H9 (cell line): ENCODE results near the gene COMP. TPM values are rescaled to one million over a fixed set of nuclear protein-coding genes. Genes with fewer than 3 reads are reported as not detected.
A peak's percentile ranks its signal among the peaks of the same experiment; 100 is the strongest.

Experiments
- DNase-seq: peaks from one replicate; pipeline ENCODE4 v3.0.0-alpha.2; 2017
- H2AFZ ChIP-seq: one replicate; pipeline ENCODE4 v1.6.1; 2013; ENCODE audit warnings: mild to moderate bottlenecking, low read length, control low read depth, moderate library complexity
- H2AK5ac ChIP-seq: 2 replicates; pipeline ENCODE4 v1.6.1; 2013; ENCODE audit warnings: low read length, control low read depth, mixed read lengths; ENCODE audit not compliant: insufficient read length
- H2BK120ac ChIP-seq: one replicate; pipeline ENCODE4 v1.6.1; 2013; ENCODE audit warnings: low read depth, mild to moderate bottlenecking, low read length, control low read depth, inconsistent platforms; ENCODE audit not compliant: poor library complexity, severe bottlenecking
- H2BK12ac ChIP-seq: 2 replicates; pipeline ENCODE4 v1.6.1; 2013; ENCODE audit warnings: low read length, control low read depth, mixed read lengths, low read depth; ENCODE audit not compliant: insufficient read length
- H2BK15ac ChIP-seq: 2 replicates; pipeline ENCODE4 v1.6.1; 2013; ENCODE audit warnings: low read depth, low read length, control low read depth
- H2BK20ac ChIP-seq: one replicate; pipeline ENCODE4 v1.6.1; 2013; ENCODE audit warnings: low read depth, mild to moderate bottlenecking, low read length, control low read depth, inconsistent platforms; ENCODE audit not compliant: poor library complexity, severe bottlenecking
- H2BK5ac ChIP-seq: 2 replicates; pipeline ENCODE4 v1.6.1; 2013; ENCODE audit warnings: low read length, control low read depth, mixed read lengths; ENCODE audit not compliant: insufficient read length
- H3K14ac ChIP-seq: 2 replicates; pipeline ENCODE4 v1.6.1; 2013; ENCODE audit warnings: low read length, control low read depth; ENCODE audit not compliant: insufficient read depth
- H3K18ac ChIP-seq: 2 replicates; pipeline ENCODE4 v1.6.1; 2013; ENCODE audit warnings: low read depth, mild to moderate bottlenecking, mixed read lengths, low read length, control low read depth; ENCODE audit not compliant: insufficient read length
- H3K23ac ChIP-seq: 2 replicates; pipeline ENCODE4 v1.6.1; 2013; ENCODE audit warnings: low read length, control low read depth, mixed read lengths, low read depth; ENCODE audit not compliant: insufficient read length
- H3K23me2 ChIP-seq: 2 replicates; pipeline ENCODE4 v1.6.1; 2013; ENCODE audit warnings: low read depth, mild to moderate bottlenecking, mixed read lengths, low read length, control low read depth; ENCODE audit not compliant: insufficient read length, poor library complexity, severe bottlenecking
- H3K27ac ChIP-seq: 2 replicates; pipeline ENCODE4 v1.5.1; 2013; ENCODE audit warnings: low read length, control low read depth, mixed read lengths, low read depth; ENCODE audit not compliant: insufficient read length
- H3K27me3 ChIP-seq: 2 replicates; pipeline ENCODE4 v1.6.1; 2013; ENCODE audit warnings: low read length, control low read depth, inconsistent platforms; ENCODE audit not compliant: insufficient read depth
- H3K4ac ChIP-seq: 2 replicates; pipeline ENCODE4 v1.6.1; 2013; ENCODE audit warnings: low read depth, mild to moderate bottlenecking, control low read depth, inconsistent platforms, low read length, moderate library complexity
- H3K4me1 ChIP-seq: 2 replicates; pipeline ENCODE4 v1.6.1; 2013; ENCODE audit warnings: low read length, control low read depth, inconsistent platforms; ENCODE audit not compliant: insufficient read depth
- H3K4me2 ChIP-seq: 2 replicates; pipeline ENCODE4 v1.6.1; 2013; ENCODE audit warnings: low read length, control low read depth, mixed read lengths; ENCODE audit not compliant: insufficient read length, insufficient read depth
- H3K56ac ChIP-seq: 2 replicates; pipeline ENCODE4 v1.6.1; 2013; ENCODE audit warnings: low read depth, mild to moderate bottlenecking, mixed read lengths, low read length, control low read depth; ENCODE audit not compliant: insufficient read length
- H3K79me1 ChIP-seq: 2 replicates; pipeline ENCODE4 v1.6.1; 2013; ENCODE audit warnings: low read depth, mild to moderate bottlenecking, moderate library complexity, low read length, control low read depth, inconsistent platforms; ENCODE audit not compliant: insufficient read depth, poor library complexity, severe bottlenecking
- H3K79me2 ChIP-seq: 2 replicates; pipeline ENCODE4 v1.6.1; 2013; ENCODE audit warnings: low read length, control low read depth, inconsistent platforms; ENCODE audit not compliant: insufficient read depth
- H3K9ac ChIP-seq: 2 replicates; pipeline ENCODE4 v1.6.1; 2013; ENCODE audit warnings: low read length, control low read depth, mixed read lengths; ENCODE audit not compliant: insufficient read length; ENCODE audit errors: extremely low read depth
- H3K9me3 ChIP-seq: one replicate; pipeline ENCODE4 v1.6.1; 2013; ENCODE audit warnings: low read depth, low read length, inconsistent platforms; ENCODE audit not compliant: control insufficient read depth
- H3T11ph ChIP-seq: one replicate; pipeline ENCODE4 v1.6.1; 2013; ENCODE audit warnings: mild to moderate bottlenecking, low read length, control low read depth, inconsistent platforms
- H4K20me1 ChIP-seq: one replicate; pipeline ENCODE4 v1.6.1; 2013; ENCODE audit not compliant: control insufficient read depth, insufficient read length, insufficient read depth
- H4K5ac ChIP-seq: 2 replicates; pipeline ENCODE4 v1.6.1; 2013; ENCODE audit warnings: low read depth, mild to moderate bottlenecking, mixed read lengths, low read length, control low read depth; ENCODE audit not compliant: insufficient read length
- H4K8ac ChIP-seq: replicated peaks from 2 replicates; pipeline ENCODE4 v1.6.1; 2013; ENCODE audit warnings: low read length, control low read depth, mixed read lengths, low read depth; ENCODE audit not compliant: insufficient read length
- H4K91ac ChIP-seq: 2 replicates; pipeline ENCODE4 v1.6.1; 2013; ENCODE audit warnings: low read depth, mild to moderate bottlenecking, moderate library complexity, mixed read lengths, low read length, control low read depth; ENCODE audit not compliant: insufficient read length
- H3K27ac Mint-ChIP-seq, 3 experiments: 2 replicates in 2 of 3; 3 replicates in 1 of 3; pipeline ENCODE4 v1.8.0; 2020 to 2021; ENCODE audit warnings: mixed read lengths in 3 of 3, mild to moderate bottlenecking in 1 of 3, moderate library complexity in 1 of 3
- H3K27me3 Mint-ChIP-seq: 2 replicates; pipeline ENCODE4 v1.8.0; 2021; ENCODE audit warnings: low read depth, mild to moderate bottlenecking, moderate library complexity, mixed read lengths
- H3K36me3 Mint-ChIP-seq, 3 experiments: 2 replicates in 2 of 3; 3 replicates in 1 of 3; pipeline ENCODE4 v1.8.0; 2020 to 2021; ENCODE audit warnings: low read depth in 3 of 3, mixed read lengths in 3 of 3; ENCODE audit not compliant: insufficient read depth in 1 of 3
- H3K4me1 Mint-ChIP-seq, 2 experiments: 2 replicates each; pipeline ENCODE4 v1.8.0; 2020; ENCODE audit warnings: mixed read lengths in 2 of 2
- H3K4me3 Mint-ChIP-seq, 2 experiments: 2 replicates in 1 of 2; 3 replicates in 1 of 2; pipeline ENCODE4 v1.8.0; 2020 to 2021; ENCODE audit warnings: mild to moderate bottlenecking in 2 of 2, mixed read lengths in 2 of 2, moderate library complexity in 1 of 2
- H3K9me3 Mint-ChIP-seq, 2 experiments: 2 replicates in 1 of 2; 3 replicates in 1 of 2; pipeline ENCODE4 v1.8.0; 2020; ENCODE audit warnings: mild to moderate bottlenecking in 2 of 2, mixed read lengths in 2 of 2, moderate library complexity in 1 of 2
- CTCF ChIP-seq: fragments of 200-600 bp; sonication (generic); conservative IDR thresholded peaks from 3 replicates; pipeline ENCODE4 v1.8.0; 2021; ENCODE audit warnings: antibody characterized with exemption, mild to moderate bottlenecking
- WGBS: extraction: QIAGEN DNeasy Blood & Tissue Kit; methylation state at CpG from one replicate; pipeline ENCODE4 v1.1.7; 2013; ENCODE audit warnings: missing lambda C conversion rate, low lambda C conversion rate, mixed read lengths; ENCODE audit not compliant: insufficient read length; ENCODE audit errors: extremely low coverage; 5-methylcytosine and 5-hydroxymethylcytosine counted together
- total RNA-seq: library from RNA; stranded (reverse); gene quantifications from 2 replicates; pipeline ENCODE4 v1.2.1, GENCODE V29; 2021

COMP gene
- total RNA-seq, 1 experiment from 2014 or later: 0.15 TPM

DNA sequence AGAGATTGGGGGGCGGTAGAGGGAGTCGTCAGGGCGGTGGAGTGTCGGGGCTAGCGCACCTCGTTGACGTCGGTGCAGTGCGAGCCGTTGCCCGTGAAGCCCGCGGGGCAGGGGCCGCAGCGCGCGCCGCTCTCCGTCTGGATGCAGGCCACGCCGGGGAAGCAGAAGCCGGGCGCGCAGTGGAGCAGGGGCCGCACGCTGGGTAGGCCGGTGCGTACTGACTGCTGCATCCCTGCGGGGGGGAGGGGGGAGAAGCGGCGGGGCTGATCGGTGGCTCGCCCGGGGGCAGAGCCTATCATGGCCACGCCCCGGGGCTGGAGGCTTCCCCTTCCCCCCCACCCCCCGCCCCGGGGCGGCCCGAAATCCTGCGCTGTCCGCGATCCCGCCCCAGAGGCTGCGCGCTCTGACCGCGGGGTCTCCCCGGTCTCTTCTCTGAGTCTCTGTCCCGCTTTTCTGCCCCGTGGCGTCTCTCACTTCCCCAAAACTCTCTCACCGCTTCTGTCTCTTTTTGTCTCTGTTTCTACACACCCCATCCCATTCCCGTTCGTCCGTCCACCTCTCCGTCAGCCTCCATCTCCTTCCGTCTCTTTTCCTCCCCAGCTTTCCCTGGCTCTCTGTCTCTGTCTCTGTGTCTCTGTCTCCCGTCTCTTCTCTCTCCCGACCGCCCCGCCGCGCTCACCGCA lies 1.1 kb downstream of the COMP start:
- no peaks in the 10 kb centered on the region for H3K9me3 ChIP-seq
- Mint-ChIP-seq H3K9me3 (peaks cover 0 to 14% of the 10 kb centered on the region in 2 experiments; a peak in 4 of 5 replicates), H3K4me1 (peaks cover 19 to 37% of the 10 kb centered on the region in 2 experiments), H3K4me3 (peak overlapping the region; percentile 54 to 85), H3K27ac (no peak overlapping the region), H3K36me3 (no peaks in the 10 kb centered on the region; a peak in 2 of 7 replicates), H3K27me3 (peaks cover 100% of the 10 kb centered on the region)
- no peaks in the 10 kb centered on the region for H3K4me1 ChIP-seq
- H4K5ac ChIP-seq: no peak overlapping the region
- no peak overlapping the region for H4K91ac ChIP-seq
- H4K8ac ChIP-seq: no peak overlapping the region
- peak; percentile 81 for DNase-seq
- H2AK5ac ChIP-seq: no peak overlapping the region
- no peak overlapping the region for H2BK12ac ChIP-seq
- peaks cover 20% of the 10 kb centered on the region for H3K23me2 ChIP-seq
- no peaks in the 10 kb centered on the region for H3K79me2 ChIP-seq
- no peak overlapping the region for H3K18ac ChIP-seq
- H2BK15ac ChIP-seq: no peak overlapping the region
- WGBS: no CpG with 5 or more reads among the region's 65 CpGs
- no peak overlapping the region for H2BK5ac ChIP-seq
- H3K79me1 ChIP-seq: no peaks in the 10 kb centered on the region
- H3K9ac ChIP-seq: no peak overlapping the region
- H3K23ac ChIP-seq: no peak overlapping the region
- no peak overlapping the region for H3T11ph ChIP-seq
- H4K20me1 ChIP-seq: no peaks in the 10 kb centered on the region
- H3K56ac ChIP-seq: no peak overlapping the region
- peaks cover 87% of the 10 kb centered on the region for H3K27me3 ChIP-seq
- H2AFZ ChIP-seq: no peak overlapping the region
- H3K14ac ChIP-seq: no peak overlapping the region; the same call in 1 of the 2 replicates
- peak overlapping the region; percentile 80 for H3K4me2 ChIP-seq
- TF ChIP-seq CTCF: no peak
- no peak overlapping the region for H2BK120ac ChIP-seq
- H3K27ac ChIP-seq: no peak overlapping the region
- H3K4ac ChIP-seq: no peak overlapping the region
- no peak overlapping the region for H2BK20ac ChIP-seq
